Cardiac muscle cell (in vitro differentiated cells and primary cell): ENCODE results near the gene VOPP1. TPM values are rescaled to one million over a fixed set of nuclear protein-coding genes. Genes with fewer than 3 reads are reported as not detected.

Experiments
- DNase-seq, 2 donors: peaks; one replicate each; pipeline versions ENCODE4 v3.0.0 to v3.0.0-alpha.2; 2010 to 2017; ENCODE audit warnings: low read depth in 1 of 2, low spot score in 1 of 2
- H3K27ac ChIP-seq: fragments of 200-600 bp; sonication (generic); 2 replicates; pipeline ENCODE4 v1.5.1; 2016
- H3K27me3 ChIP-seq: fragments of 200-600 bp; sonication (generic); 2 replicates; pipeline ENCODE4 v1.6.0; 2016; ENCODE audit warnings: control low read depth
- H3K36me3 ChIP-seq: fragments of 200-600 bp; sonication (generic); 2 replicates; pipeline ENCODE4 v1.5.1; 2016; ENCODE audit warnings: control low read depth
- H3K4me1 ChIP-seq: fragments of 200-600 bp; sonication (generic); 2 replicates; pipeline ENCODE4 v1.8.1; 2017; ENCODE audit warnings: low read depth, mild to moderate bottlenecking, mixed run types
- H3K4me3 ChIP-seq: fragments of 200-600 bp; sonication (generic); 2 replicates; pipeline ENCODE4 v1.5.1; 2016; ENCODE audit warnings: mild to moderate bottlenecking
- H3K9me3 ChIP-seq: fragments of 200-600 bp; sonication (generic); 2 replicates; pipeline ENCODE4 v1.5.1; 2017; ENCODE audit warnings: low read depth, mild to moderate bottlenecking, control low read depth
- CTCF ChIP-seq: IDR thresholded peaks from 2 replicates; pipeline ENCODE4 v1.5.1; 2012; ENCODE audit warnings: low read depth, mild to moderate bottlenecking, low read length
- polyA plus RNA-seq: library from polyadenylated mRNA; unstranded; fragments of >200 nt; fragmentation: Nextera tagmentation; extraction: Ambion mirVana; gene quantifications from 2 replicates; pipeline ENCODE4 v1.2.1, GENCODE V29; 2016
- total RNA-seq: library from RNA; depleted of rRNA; stranded (reverse); fragments of >200 nt; gene quantifications from 2 replicates; pipeline ENCODE4 v1.2.3, GENCODE V29; 2016

VOPP1 gene
- total and polyA plus RNA-seq, 2 experiments from 2014 or later = 9.6 to 19.3 TPM

GRCh38 chr7:55425141-55425752 lies 147.1 kb downstream of the VOPP1 start:
- Histone ChIP-seq H3K9me3 (no peaks in the 10 kb centered on the region), H3K4me1 (no peaks in the 10 kb centered on the region), H3K4me3 (no peak overlapping the region), H3K36me3 (peaks cover 7% of the 10 kb centered on the region), H3K27ac (no peak overlapping the region), H3K27me3 (no peaks in the 10 kb centered on the region)
- DNase-seq = no peak
- TF ChIP-seq CTCF = no peak

GRCh38 chr7:55423891-55424290 lies 148.4 kb downstream of the VOPP1 start:
- no peak for DNase-seq
- H3K27ac ChIP-seq = no peak overlapping the region
- TF ChIP-seq CTCF = no peak

GRCh38 chr7:55423277-55423711 lies 149.0 kb downstream of the VOPP1 start:
- H3K4me1 ChIP-seq = no peaks in the 10 kb centered on the region
- H3K4me3 ChIP-seq = no peak overlapping the region
- peak in 1 of 2 donors; percentile 48 for DNase-seq
- no peak overlapping the region for H3K27ac ChIP-seq
- peak; percentile 39 for TF ChIP-seq CTCF
- peaks cover 7% of the 10 kb centered on the region for H3K36me3 ChIP-seq
- H3K9me3 ChIP-seq = no peaks in the 10 kb centered on the region
- no peaks in the 10 kb centered on the region for H3K27me3 ChIP-seq

More at GRCh38 chr7:55423891-55424290, 148.4 kb downstream of the VOPP1 start:
- no peak overlapping the region for H3K4me3 ChIP-seq
- H3K4me1 ChIP-seq = no peaks in the 10 kb centered on the region
- no peaks in the 10 kb centered on the region for H3K27me3 ChIP-seq
- peaks cover 7% of the 10 kb centered on the region for H3K36me3 ChIP-seq
- H3K9me3 ChIP-seq = no peaks in the 10 kb centered on the region

Other genes starting within 250 kb of the VOPP1 start
- 13.8 and 21.7 TPM in 2 replicates for gene LANCL2, start 207.2 kb downstream of the VOPP1 start, total RNA-seq
- 12.1 and 18.8 TPM in 2 replicates for gene LANCL2, start 207.2 kb downstream of the VOPP1 start, polyA plus RNA-seq